B cell (primary cell): Measurements from ENCODE around the gene ADCY10.

ENCODE experiments used
- EZH2 ChIP-seq: IDR thresholded peaks from 2 replicates; pipeline ENCODE4 v1.6.1; 2012; ENCODE audit warnings: borderline replicate concordance, low read depth, mild to moderate bottlenecking, moderate library complexity, low read length; ENCODE audit not compliant: insufficient read depth, poor library complexity, severe bottlenecking
- TF ChIP-seq, protein P1 (sequence below): fragments of 200-600 bp; IDR thresholded peaks from one replicate; pipeline ENCODE4 v1.8.0; 2022; ENCODE audit warnings: antibody characterized with exemption, mild to moderate bottlenecking

DNA sequence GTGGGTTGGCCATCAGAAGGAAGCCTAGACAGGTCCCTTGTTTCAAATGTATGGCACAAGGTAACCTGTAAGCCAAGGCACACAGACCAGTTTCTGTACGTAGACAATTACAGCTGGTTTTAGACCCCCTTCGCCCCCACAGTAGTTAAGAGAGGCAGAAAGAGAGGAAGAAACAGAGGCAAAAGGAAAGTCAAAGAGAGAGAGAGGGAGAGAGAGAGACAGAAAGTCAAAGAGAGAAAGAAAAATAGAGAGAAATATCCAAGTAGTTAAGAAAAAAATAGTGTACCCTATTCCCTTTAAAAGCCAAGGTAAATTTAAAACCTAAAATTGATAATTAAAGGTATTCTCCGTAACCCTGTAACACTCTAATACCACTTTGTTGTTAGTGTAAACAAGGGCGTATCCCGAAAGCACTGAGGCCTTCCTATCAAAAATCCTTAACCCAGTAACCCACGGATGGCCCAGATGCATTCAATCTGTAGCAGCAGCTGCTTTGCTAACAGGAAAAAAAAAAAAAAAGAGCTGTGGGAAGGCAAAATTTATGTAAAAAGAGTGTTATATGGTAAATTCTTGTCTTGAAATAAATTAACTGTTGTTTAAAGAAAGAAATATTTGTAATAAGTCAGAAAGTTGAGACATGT lies 49.4 kb downstream of the ADCY10 start:
- TF ChIP-seq, protein P1, sequence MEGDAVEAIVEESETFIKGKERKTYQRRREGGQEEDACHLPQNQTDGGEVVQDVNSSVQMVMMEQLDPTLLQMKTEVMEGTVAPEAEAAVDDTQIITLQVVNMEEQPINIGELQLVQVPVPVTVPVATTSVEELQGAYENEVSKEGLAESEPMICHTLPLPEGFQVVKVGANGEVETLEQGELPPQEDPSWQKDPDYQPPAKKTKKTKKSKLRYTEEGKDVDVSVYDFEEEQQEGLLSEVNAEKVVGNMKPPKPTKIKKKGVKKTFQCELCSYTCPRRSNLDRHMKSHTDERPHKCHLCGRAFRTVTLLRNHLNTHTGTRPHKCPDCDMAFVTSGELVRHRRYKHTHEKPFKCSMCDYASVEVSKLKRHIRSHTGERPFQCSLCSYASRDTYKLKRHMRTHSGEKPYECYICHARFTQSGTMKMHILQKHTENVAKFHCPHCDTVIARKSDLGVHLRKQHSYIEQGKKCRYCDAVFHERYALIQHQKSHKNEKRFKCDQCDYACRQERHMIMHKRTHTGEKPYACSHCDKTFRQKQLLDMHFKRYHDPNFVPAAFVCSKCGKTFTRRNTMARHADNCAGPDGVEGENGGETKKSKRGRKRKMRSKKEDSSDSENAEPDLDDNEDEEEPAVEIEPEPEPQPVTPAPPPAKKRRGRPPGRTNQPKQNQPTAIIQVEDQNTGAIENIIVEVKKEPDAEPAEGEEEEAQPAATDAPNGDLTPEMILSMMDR = no peak
- TF ChIP-seq EZH2 = no peak
